ENCODE data around the gene GATA5.

Gene GATA5

DNA sequence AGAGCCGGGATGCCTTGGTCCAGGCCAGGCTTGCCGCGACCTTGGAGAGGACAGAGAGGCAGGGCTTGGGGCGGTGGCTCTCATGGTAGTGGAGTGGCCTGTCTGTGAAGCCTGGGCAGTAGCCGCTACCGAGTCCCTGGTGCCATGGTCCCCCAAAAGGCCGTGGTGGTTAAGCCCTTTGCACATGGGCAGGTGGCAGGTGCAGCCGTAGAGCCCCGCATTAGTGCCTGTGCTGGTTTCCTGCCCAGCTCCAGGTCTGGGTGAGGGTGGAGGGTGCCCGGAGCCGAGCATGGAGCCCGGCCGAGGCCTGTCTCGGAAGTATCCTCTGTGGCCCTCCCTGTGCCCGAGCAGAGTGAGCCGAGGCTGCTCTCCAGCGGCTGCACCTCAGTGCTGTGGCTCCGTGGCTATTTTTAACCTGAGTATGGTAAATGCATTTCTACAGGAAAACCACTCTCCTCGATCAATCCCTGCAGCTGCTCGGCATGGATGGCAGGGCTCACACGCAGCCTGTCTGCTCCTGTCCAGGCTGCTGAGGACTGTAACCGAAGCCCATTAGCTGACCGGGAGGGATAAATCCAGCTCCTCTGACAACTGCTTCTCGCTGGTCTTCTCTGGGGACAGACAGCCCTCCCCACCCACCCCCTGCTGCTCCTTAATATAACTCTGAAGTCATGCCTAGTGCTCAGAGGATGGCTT, 36.3 kb upstream of the GATA5 start:
- TF ChIP-seq, protein P1, sequence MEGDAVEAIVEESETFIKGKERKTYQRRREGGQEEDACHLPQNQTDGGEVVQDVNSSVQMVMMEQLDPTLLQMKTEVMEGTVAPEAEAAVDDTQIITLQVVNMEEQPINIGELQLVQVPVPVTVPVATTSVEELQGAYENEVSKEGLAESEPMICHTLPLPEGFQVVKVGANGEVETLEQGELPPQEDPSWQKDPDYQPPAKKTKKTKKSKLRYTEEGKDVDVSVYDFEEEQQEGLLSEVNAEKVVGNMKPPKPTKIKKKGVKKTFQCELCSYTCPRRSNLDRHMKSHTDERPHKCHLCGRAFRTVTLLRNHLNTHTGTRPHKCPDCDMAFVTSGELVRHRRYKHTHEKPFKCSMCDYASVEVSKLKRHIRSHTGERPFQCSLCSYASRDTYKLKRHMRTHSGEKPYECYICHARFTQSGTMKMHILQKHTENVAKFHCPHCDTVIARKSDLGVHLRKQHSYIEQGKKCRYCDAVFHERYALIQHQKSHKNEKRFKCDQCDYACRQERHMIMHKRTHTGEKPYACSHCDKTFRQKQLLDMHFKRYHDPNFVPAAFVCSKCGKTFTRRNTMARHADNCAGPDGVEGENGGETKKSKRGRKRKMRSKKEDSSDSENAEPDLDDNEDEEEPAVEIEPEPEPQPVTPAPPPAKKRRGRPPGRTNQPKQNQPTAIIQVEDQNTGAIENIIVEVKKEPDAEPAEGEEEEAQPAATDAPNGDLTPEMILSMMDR (IDR thresholded peaks at IDR 0.05; ENCODE audit: control insufficient read depth, extremely low read depth, insufficient read depth): no peak
- no peak for DNase-seq (ENCODE audit: low read depth)
- no peak overlapping the region for H3K4me3 ChIP-seq (ENCODE audit: low read depth, low read length)

DNA sequence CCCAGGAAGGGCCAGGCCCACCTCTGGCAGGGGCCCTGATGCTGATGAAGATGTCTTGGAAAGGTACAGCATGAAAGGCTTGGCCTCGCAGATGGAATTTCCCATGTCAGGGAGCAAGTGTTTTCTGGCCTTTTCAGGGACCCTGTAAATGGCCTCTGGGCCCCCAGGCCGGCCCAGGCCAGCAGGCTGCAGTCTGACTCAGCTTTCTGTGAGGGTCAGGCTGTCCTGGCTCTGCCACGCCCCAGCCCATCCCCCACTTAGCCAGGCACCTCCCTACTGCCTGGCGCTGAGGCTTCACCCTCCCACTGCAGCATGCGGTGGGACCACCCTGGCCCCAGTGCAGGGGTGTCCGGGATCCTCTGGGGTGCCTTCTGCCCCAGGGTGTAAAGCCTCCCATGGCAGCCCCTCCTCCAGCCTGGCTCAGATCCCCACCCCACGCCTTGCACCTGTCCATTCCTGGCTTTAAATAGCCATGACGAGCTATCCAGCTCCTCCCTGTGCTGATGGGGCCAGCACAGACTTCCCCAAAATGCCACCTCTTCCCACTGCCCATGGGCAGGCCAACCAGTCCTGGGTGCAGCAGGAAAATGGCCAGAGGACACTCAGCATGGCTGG, 35.6 kb upstream of the GATA5 start:
- TF ChIP-seq, protein P1 (IDR thresholded peaks at IDR 0.05; ENCODE audit: control insufficient read depth, extremely low read depth, insufficient read depth): no peak
- no peak overlapping the region for H3K4me3 ChIP-seq (ENCODE audit: low read depth, low read length)
- DNase-seq (ENCODE audit: low read depth): no peak

DNA sequence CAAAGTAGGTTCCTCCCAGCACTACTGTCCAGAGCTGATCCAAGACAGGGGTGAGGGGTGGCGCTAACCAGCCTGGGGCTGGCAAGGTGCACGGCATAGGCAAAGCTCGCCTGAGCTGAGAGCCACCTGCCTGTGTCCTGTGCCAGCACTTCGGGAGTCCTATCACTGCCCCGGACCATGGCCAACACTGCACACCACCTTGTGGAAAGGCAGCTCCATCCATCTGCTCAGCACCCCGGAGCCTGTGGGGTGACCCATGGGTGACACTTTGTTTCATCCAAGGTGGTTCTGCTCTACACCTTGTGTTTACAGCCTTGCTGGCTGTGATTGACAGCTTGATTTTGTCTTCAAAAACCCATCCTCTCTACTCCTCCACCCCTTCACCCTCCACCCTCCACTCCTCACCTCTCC, 32.9 kb upstream of the GATA5 start:
- DNase-seq (ENCODE audit: low read depth): no peak
- no peak overlapping the region for H3K4me3 ChIP-seq (ENCODE audit: low read depth, low read length)
- TF ChIP-seq, protein P1 (IDR thresholded peaks at IDR 0.05; ENCODE audit: control insufficient read depth, extremely low read depth, insufficient read depth): no peak

DNA sequence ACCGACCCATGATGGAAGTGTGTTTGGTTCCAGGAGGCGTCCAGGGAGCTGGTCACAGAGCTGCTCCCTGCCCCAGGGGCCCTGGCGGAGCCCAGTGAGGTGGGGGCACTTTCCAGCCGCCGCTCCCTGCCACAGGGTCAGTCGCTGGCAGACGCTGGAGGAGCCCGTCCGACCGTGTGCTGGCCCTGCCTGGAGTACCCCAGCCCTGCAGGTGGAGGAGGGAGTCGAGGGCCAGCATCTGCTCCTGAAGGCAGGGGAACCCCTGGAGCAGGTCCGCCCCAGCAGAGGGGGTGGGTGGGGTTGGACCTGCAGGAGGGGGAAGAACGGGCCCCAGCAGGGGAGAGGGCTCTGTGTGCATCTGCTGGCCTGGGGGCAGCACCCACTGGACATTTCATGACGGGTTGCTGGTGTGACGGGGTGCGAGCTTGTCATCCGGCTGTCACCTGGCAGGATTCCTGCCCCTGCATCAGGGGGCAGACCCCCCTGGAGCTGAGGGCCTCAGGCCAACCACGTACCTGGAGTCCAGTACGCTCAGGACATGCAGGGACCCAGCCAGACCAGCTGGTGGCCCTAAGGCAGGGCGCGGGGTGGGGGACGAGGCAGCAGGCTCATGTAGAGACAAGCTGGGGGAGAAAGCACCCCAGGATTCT, 32.3 kb upstream of the GATA5 start:
- no peak overlapping the region for H3K4me3 ChIP-seq (ENCODE audit: low read depth, low read length)
- no peak for DNase-seq (ENCODE audit: low read depth)
- TF ChIP-seq, protein P1 (IDR thresholded peaks at IDR 0.05; ENCODE audit: control insufficient read depth, extremely low read depth, insufficient read depth): no peak

DNA sequence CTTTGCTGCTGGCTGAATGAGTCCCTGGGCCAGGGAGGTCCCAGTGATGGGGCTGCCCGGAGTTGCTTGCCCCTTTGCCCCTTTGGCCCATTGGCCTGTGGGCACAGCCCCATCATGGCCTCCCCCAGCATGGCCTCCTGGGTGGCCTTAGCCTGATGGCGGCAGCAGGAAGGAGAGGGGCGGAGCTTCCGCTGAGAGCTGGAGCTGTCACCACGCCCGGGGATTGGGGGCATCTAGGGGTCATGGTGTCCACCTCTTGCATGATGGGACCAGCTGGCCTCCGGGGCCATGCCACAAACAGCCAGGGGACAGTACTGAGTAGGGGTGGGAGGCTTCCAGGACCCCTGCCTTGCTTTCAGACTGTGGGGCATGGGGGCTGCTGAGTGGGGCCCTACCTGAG, 31.5 kb upstream of the GATA5 start:
- no peak for DNase-seq (ENCODE audit: low read depth)
- TF ChIP-seq, protein P1 (IDR thresholded peaks at IDR 0.05; ENCODE audit: control insufficient read depth, extremely low read depth, insufficient read depth): no peak
- no peak overlapping the region for H3K4me3 ChIP-seq (ENCODE audit: low read depth, low read length)

DNA sequence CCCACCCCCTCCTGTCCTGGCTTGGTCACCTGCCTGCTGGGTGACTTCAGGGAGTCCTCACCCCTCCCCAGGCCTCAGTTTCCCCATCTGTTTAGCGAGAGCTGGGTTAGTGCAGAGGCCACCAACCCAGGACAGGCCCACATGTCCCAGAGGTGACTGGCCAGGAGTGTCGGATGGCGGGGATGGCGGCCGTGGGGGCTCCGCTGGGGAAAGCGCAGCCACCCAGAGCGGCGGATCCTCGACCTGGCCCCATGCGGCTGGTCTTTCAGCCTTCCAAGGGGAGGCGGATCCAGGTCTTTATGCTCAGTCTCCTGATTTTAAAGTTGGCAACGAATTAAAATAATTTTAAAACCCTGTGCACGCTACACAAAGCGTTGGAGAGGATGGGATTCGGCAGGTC, 31.0 kb upstream of the GATA5 start:
- H3K4me3 ChIP-seq (ENCODE audit: low read depth, low read length): no peak overlapping the region
- DNase-seq (ENCODE audit: low read depth): no peak
- TF ChIP-seq, protein P1 (IDR thresholded peaks at IDR 0.05; ENCODE audit: control insufficient read depth, extremely low read depth, insufficient read depth): no peak
